Central memory CD8-positive, alpha-beta T cell (primary cell): Measurements from ENCODE around the gene OR6C2.
"Not testable (repeated sequence)": the region's sequence is repeated elsewhere in the genome, so short reads cannot be mapped to it uniquely, and the experiment has no call there.

Source experiments
- ATAC-seq: fragments of 150-1000 bp; cut with Tn5 transposase; replicated peaks from 2 replicates; pipeline ENCODE4 v1.10.0; 2022; ENCODE audit warnings: mild to moderate bottlenecking, moderate FRiP score, moderate number of reproducible peaks; ENCODE audit not compliant: poor library complexity, severe bottlenecking; ENCODE audit errors: extremely low read depth
- DNase-seq, 2 donors: peaks; one replicate each; pipeline ENCODE4 v3.0.0; 2021; ENCODE audit warnings: low spot score in 2 of 2
- H3K27ac Mint-ChIP-seq: one replicate; pipeline ENCODE4 v1.8.0; 2022; ENCODE audit warnings: low read depth, mild to moderate bottlenecking, moderate library complexity, mixed read lengths
- H3K27me3 Mint-ChIP-seq: one replicate; pipeline ENCODE4 v1.8.0; 2022; ENCODE audit warnings: mixed read lengths
- H3K36me3 Mint-ChIP-seq: one replicate; pipeline ENCODE4 v1.8.0; 2022; ENCODE audit warnings: mild to moderate bottlenecking, moderate library complexity, mixed read lengths; ENCODE audit not compliant: insufficient read depth
- H3K4me1 Mint-ChIP-seq: one replicate; pipeline ENCODE4 v1.8.0; 2022; ENCODE audit warnings: mixed read lengths
- H3K4me3 Mint-ChIP-seq: one replicate; pipeline ENCODE4 v1.8.0; 2022; ENCODE audit warnings: mild to moderate bottlenecking, moderate library complexity, mixed read lengths
- H3K9me3 Mint-ChIP-seq: one replicate; pipeline ENCODE4 v1.8.0; 2022; ENCODE audit warnings: mixed read lengths

OR6C2 gene

GRCh38 chr12:55443776-55444175 lies at the start of gene OR6C2:
OR6C2 (plus strand) TSS chr12:55444076; CDS start chr12:55452214, 8,138 bp downstream.
- no peaks in the 10 kb centered on the region for H3K9me3 Mint-ChIP-seq

GRCh38 chr12:55396326-55396725 lies 47.5 kb upstream of the OR6C2 start:
- Mint-ChIP-seq H3K27ac (no peak overlapping the region), H3K4me1 (no peaks in the 10 kb centered on the region), H3K27me3 (peaks cover 71% of the 10 kb centered on the region), H3K9me3 (no peaks in the 10 kb centered on the region), H3K36me3 (no peaks in the 10 kb centered on the region), H3K4me3 (no peak overlapping the region)
- ATAC-seq = no peak
- no peak for DNase-seq

More at GRCh38 chr12:55443776-55444175, at the start of gene OR6C2:
- Mint-ChIP-seq H3K36me3 (no peaks in the 10 kb centered on the region), H3K27me3 (peaks cover 29% of the 10 kb centered on the region), H3K4me1 (no peaks in the 10 kb centered on the region), H3K4me3 (no peak within 1 kb of the TSS), H3K27ac (no peak within 1 kb of the TSS)
- DNase-seq (no peak), ATAC-seq (no peak)

GRCh38 chr12:55400229-55400628 lies 43.6 kb upstream of the OR6C2 start, which contains the start of gene OR6C65:
OR6C65 (plus strand) TSS chr12:55400529; CDS start chr12:55400529, 0 bp downstream.
- ATAC-seq (no peak), DNase-seq (no peak)
- Mint-ChIP-seq H3K9me3 (no peaks in the 10 kb centered on the region), H3K36me3 (no peaks in the 10 kb centered on the region), H3K27me3 (peaks cover 55% of the 10 kb centered on the region), H3K4me3 (no peak within 1 kb of the TSS), H3K4me1 (no peaks in the 10 kb centered on the region), H3K27ac (no peak within 1 kb of the TSS)

- Mint-ChIP-seq H3K27ac (no peak overlapping the region), H3K36me3 (no peaks in the 10 kb centered on the region), H3K9me3 (no peaks in the 10 kb centered on the region), H3K4me1 (no peaks in the 10 kb centered on the region), H3K27me3 (peaks cover 10% of the 10 kb centered on the region), H3K4me3 (no peak overlapping the region)
- ATAC-seq (no peak), DNase-seq (no peak)
Observed at GRCh38 chr12:55407866-55408265, 36.0 kb upstream of the OR6C2 start.

- not testable (repeated sequence) for H3K9me3 Mint-ChIP-seq, ATAC-seq, H3K36me3 Mint-ChIP-seq, H3K4me3 Mint-ChIP-seq, DNase-seq, H3K4me1 Mint-ChIP-seq, H3K27ac Mint-ChIP-seq
- H3K27me3 Mint-ChIP-seq = peaks cover 15% of the 10 kb centered on the region
Observed at GRCh38 chr12:55409133-55409532, 34.7 kb upstream of the OR6C2 start.

GRCh38 chr12:55412138-55412537 lies 31.7 kb upstream of the OR6C2 start:
- not testable (repeated sequence) for H3K36me3 Mint-ChIP-seq, DNase-seq, H3K4me3 Mint-ChIP-seq, H3K9me3 Mint-ChIP-seq, H3K27ac Mint-ChIP-seq, H3K4me1 Mint-ChIP-seq, ATAC-seq
- H3K27me3 Mint-ChIP-seq = peaks cover 44% of the 10 kb centered on the region

GRCh38 chr12:55413498-55414388 lies 30.1 kb upstream of the OR6C2 start:
- not testable (repeated sequence) for ATAC-seq, H3K4me3 Mint-ChIP-seq, H3K27ac Mint-ChIP-seq, DNase-seq, H3K36me3 Mint-ChIP-seq, H3K9me3 Mint-ChIP-seq, H3K4me1 Mint-ChIP-seq
- H3K27me3 Mint-ChIP-seq = peaks cover 51% of the 10 kb centered on the region

- peaks cover 56% of the 10 kb centered on the region for H3K27me3 Mint-ChIP-seq
- H3K9me3 Mint-ChIP-seq = not testable (repeated sequence)
Observed at GRCh38 chr12:55414396-55414823, 29.5 kb upstream of the OR6C2 start.

GRCh38 chr12:55414889-55415288 lies 29.0 kb upstream of the OR6C2 start:
- peaks cover 61% of the 10 kb centered on the region for H3K27me3 Mint-ChIP-seq
- ATAC-seq = peak; percentile 52
- not testable (repeated sequence) for H3K36me3 Mint-ChIP-seq

More at GRCh38 chr12:55414396-55414823, 29.5 kb upstream of the OR6C2 start:
- ATAC-seq, H3K36me3 Mint-ChIP-seq, H3K4me3 Mint-ChIP-seq, H3K4me1 Mint-ChIP-seq, H3K27ac Mint-ChIP-seq, DNase-seq: not testable (repeated sequence)

GRCh38 chr12:55416961-55417360 lies 26.9 kb upstream of the OR6C2 start:
- Mint-ChIP-seq H3K27ac (no peak overlapping the region), H3K27me3 (peaks cover 77% of the 10 kb centered on the region), H3K36me3 (no peaks in the 10 kb centered on the region), H3K4me1 (peaks cover 6% of the 10 kb centered on the region), H3K4me3 (no peak overlapping the region), H3K9me3 (no peaks in the 10 kb centered on the region)
- ATAC-seq = no peak
- DNase-seq = no peak

More at GRCh38 chr12:55414889-55415288, 29.0 kb upstream of the OR6C2 start:
- peak overlapping the region; percentile 36 for H3K4me3 Mint-ChIP-seq
- not testable (repeated sequence) for DNase-seq, H3K27ac Mint-ChIP-seq, H3K4me1 Mint-ChIP-seq, H3K9me3 Mint-ChIP-seq

- H3K27me3 Mint-ChIP-seq = peaks cover 70% of the 10 kb centered on the region
- no peak overlapping the region for H3K27ac Mint-ChIP-seq
- ATAC-seq = no peak
- no peaks in the 10 kb centered on the region for H3K9me3 Mint-ChIP-seq
- peaks cover 3% of the 10 kb centered on the region for H3K4me1 Mint-ChIP-seq
- no peaks in the 10 kb centered on the region for H3K36me3 Mint-ChIP-seq
- no peak overlapping the region for H3K4me3 Mint-ChIP-seq
- no peak for DNase-seq
Observed at GRCh38 chr12:55420307-55420962, 23.4 kb upstream of the OR6C2 start.

- ATAC-seq = no peak
- no peak within 1 kb of the TSS for H3K27ac Mint-ChIP-seq
- DNase-seq = no peak
- H3K4me1 Mint-ChIP-seq = no peaks in the 10 kb centered on the region
- no peak within 1 kb of the TSS for H3K4me3 Mint-ChIP-seq
- peaks cover 51% of the 10 kb centered on the region for H3K27me3 Mint-ChIP-seq
- no peaks in the 10 kb centered on the region for H3K9me3 Mint-ChIP-seq
- no peaks in the 10 kb centered on the region for H3K36me3 Mint-ChIP-seq
Observed at GRCh38 chr12:55425954-55426353, 17.9 kb upstream of the OR6C2 start, which contains the start of gene OR6C76. OR6C76 (plus strand) TSS chr12:55426254; CDS start chr12:55426254, 0 bp downstream.
